ENCODE data around the gene NFIC. TPM values are rescaled to one million over a fixed set of nuclear protein-coding genes. Genes with fewer than 3 reads are reported as not detected.
A peak's percentile ranks its signal among the peaks of the same experiment; 100 is the strongest.
"Not testable (repeated sequence)": the region's sequence is repeated elsewhere in the genome, so short reads cannot be mapped to it uniquely, and the experiment has no call there.

Gene NFIC
- total RNA-seq, 2 donors from 2014 or later = 42.0 to 71.3 TPM

DNA sequence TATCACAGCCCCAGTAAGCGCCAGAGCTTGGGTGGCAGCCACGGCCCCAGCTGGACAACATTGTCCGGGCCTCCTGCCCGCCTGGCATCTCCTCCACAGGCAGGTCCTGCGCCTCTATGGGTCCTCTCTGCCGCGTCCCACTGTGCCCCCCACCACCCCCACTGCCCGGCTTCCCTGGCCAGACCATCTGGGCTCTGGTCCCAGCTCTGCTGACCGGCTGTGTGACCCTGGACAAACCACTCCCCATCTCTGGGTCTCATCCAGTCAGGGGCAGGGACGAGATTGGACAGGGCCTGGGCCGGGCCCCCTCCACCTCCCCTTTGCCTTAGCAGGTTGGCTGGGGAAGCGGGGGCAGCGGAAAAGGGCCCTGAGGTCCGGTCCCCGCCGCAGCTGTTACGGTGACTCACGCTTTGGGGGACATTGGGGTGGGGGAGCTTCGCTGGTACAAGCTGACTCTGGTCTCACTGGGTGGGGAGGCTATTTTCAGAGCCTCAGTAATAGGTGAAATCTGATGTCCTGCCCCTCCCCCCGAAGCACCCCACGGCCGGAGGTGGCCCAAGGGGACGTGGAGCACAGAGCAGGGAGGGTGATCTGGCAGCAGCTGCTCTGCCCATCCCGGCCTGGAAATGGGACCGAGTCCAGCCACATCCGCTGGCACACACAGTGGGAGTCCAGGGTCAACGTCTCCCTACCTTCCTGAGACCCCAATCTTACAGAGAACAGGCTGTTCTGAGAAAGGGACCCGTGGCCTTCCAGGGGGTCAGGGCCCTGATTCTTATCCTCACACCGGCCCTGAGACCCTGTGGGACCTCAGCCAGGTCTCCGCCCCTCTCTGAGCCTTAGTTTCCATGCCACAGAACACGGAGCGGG, 9.1 kb downstream of the NFIC start:
- Histone ChIP-seq H3K9me3 (no peaks in the 10 kb centered on the region), H3K27ac (peak overlapping the region; percentile 48), H3K9ac (ENCODE audit: low read depth in 2 of 2, low read length in 2 of 2) (peak overlapping the region; percentile 34 to 61), H3K4me1 (no peaks in the 10 kb centered on the region), H3K36me3 (no peaks in the 10 kb centered on the region), H3K27me3 (no peaks in the 10 kb centered on the region), H3K4me3 (no peak overlapping the region)
- TF ChIP-seq, protein P1, sequence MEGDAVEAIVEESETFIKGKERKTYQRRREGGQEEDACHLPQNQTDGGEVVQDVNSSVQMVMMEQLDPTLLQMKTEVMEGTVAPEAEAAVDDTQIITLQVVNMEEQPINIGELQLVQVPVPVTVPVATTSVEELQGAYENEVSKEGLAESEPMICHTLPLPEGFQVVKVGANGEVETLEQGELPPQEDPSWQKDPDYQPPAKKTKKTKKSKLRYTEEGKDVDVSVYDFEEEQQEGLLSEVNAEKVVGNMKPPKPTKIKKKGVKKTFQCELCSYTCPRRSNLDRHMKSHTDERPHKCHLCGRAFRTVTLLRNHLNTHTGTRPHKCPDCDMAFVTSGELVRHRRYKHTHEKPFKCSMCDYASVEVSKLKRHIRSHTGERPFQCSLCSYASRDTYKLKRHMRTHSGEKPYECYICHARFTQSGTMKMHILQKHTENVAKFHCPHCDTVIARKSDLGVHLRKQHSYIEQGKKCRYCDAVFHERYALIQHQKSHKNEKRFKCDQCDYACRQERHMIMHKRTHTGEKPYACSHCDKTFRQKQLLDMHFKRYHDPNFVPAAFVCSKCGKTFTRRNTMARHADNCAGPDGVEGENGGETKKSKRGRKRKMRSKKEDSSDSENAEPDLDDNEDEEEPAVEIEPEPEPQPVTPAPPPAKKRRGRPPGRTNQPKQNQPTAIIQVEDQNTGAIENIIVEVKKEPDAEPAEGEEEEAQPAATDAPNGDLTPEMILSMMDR (IDR thresholded peaks at IDR 0.05) = no peak
- intact Hi-C loops (cut with DNase I) = no loop called here
- peak; percentile 57 for DNase-seq

DNA sequence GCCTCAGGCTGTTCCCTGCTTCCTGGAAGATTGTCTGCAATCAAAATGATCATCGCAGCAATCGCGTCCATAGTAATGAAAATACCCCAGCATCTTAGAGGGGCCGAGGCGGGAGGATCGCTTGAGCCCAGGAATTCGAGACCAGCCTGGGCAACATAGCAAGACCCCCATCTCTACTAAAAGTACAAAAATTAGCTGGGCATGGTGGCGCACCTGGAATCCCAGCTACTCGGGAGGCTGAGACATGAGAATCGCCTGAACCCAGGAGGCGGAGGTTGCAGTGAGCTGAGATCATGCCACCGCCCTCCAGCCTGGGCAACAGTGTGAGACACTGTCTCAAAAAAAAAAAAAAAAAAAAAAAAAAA, 9.7 kb downstream of the NFIC start:
- H3K36me3 ChIP-seq; DNase-seq; intact Hi-C loops (cut with DNase I); H3K4me3 ChIP-seq; H3K4me1 ChIP-seq; H3K27me3 ChIP-seq; H3K9me3 ChIP-seq: not testable (repeated sequence)
- Histone ChIP-seq H3K27ac (peak overlapping the region; percentile 48), H3K9ac (ENCODE audit: low read depth in 2 of 2, low read length in 2 of 2) (peak overlapping the region in 1 of 2 donors; percentile 61)

DNA sequence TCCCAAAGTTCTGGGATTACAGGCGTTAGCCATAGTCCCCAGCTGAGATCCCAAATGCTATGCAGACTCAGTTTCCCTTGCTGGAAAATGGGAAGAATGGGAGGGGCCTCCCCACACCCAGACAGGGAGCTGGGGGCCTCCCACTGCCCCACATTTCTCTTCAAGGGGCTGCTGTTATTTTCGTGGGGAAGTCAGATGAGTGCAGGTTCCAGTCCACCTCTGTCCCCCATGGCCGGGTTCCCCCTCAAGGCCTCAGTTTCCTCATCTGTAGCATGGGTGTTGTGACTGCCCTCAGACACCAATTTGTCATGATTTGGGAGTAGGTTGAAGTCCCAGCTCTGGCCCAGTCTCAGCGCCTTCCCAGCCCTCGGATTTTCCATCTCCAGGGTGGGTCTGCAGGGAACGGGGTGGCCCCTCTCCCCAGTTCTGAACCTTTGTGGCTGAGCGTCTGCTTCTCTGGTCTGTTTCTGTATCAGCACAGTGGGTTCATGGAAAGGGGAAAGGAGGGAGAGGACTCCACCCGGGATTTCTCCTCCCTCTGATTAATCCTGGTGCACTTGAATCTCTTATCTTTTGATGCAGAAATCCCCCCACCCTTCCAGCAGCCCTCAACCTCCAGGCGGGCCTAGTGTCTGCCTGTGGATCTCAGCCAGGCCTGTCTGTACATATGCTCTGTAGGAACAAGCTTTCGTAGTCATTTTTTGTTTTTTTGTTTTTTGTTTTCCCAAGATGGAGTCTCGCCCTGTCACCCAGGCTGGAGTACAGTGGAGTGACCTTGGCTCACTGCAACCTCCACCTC, 12.2 kb downstream of the NFIC start:
- TF ChIP-seq, protein P1 (IDR thresholded peaks at IDR 0.05) = no peak
- no peaks in the 10 kb centered on the region for H3K27me3 ChIP-seq
- H3K9me3 ChIP-seq = no peaks in the 10 kb centered on the region
- H3K36me3 ChIP-seq = no peaks in the 10 kb centered on the region
- no peak overlapping the region for H3K4me3 ChIP-seq
- no peak for DNase-seq
- intact Hi-C loops (cut with DNase I) = no loop called here
- no peak overlapping the region for H3K9ac ChIP-seq (ENCODE audit: low read depth in 2 of 2, low read length in 2 of 2)
- no peaks in the 10 kb centered on the region for H3K4me1 ChIP-seq
- H3K27ac ChIP-seq = no peak overlapping the region

DNA sequence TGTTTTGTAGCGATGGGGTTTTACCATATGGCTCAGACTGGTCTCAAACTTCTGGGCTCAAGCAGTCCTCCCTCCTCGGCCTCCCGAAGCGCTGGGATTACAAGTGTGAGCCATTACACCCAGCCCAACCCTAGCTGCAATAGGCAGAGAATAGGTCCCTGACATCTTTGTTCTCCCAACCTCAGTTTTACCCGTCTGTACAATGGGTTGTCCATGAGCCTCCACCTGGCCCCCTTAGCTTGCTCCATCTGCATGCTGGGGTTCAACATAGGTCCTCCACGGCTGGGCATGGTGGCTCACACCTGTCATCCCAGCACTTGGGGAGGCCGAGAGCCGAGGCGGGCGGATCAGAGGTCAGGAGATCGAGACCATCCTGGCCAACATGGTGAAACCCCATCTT, 14.4 kb downstream of the NFIC start:
- no peak overlapping the region for H3K27ac ChIP-seq
- H3K36me3 ChIP-seq = no peaks in the 10 kb centered on the region
- TF ChIP-seq, protein P1 (IDR thresholded peaks at IDR 0.05) = no peak
- H3K4me3 ChIP-seq = no peak overlapping the region
- no peak for DNase-seq
- H3K9ac ChIP-seq (ENCODE audit: low read depth in 2 of 2, low read length in 2 of 2) = no peak overlapping the region
- no peaks in the 10 kb centered on the region for H3K27me3 ChIP-seq
- intact Hi-C loops (cut with DNase I) = no loop called here
- H3K9me3 ChIP-seq = no peaks in the 10 kb centered on the region
- H3K4me1 ChIP-seq = no peaks in the 10 kb centered on the region

DNA sequence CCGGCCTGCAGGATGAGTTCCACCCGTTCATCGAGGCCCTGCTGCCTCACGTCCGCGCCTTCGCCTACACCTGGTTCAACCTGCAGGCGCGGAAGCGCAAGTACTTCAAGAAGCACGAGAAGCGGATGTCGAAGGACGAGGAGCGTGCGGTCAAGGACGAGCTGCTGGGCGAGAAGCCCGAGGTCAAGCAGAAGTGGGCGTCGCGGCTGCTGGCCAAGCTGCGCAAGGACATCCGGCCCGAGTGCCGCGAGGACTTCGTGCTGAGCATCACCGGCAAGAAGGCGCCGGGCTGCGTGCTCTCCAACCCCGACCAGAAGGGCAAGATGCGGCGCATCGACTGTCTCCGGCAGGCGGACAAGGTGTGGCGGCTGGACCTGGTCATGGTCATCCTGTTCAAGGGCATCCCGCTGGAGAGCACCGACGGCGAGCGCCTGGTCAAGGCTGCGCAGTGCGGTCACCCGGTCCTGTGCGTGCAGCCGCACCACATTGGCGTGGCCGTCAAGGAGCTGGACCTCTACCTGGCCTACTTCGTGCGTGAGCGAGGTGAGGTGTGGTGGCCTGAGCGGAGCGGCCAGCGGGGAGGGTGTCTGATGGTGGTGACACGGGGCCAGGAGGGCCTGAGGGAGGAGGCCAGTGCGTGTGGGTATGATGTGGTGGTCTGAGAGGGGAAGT, 15.5 kb downstream of the NFIC start:
- Histone ChIP-seq H3K27ac (no peak overlapping the region), H3K9me3 (no peaks in the 10 kb centered on the region), H3K4me3 (no peak overlapping the region), H3K27me3 (no peaks in the 10 kb centered on the region), H3K36me3 (no peaks in the 10 kb centered on the region), H3K9ac (ENCODE audit: low read depth in 2 of 2, low read length in 2 of 2) (no peak overlapping the region), H3K4me1 (no peaks in the 10 kb centered on the region)
- DNase-seq = no peak
- TF ChIP-seq, protein P1 (IDR thresholded peaks at IDR 0.05) = no peak
- intact Hi-C loops (cut with DNase I) = no loop called here

Data from colonic mucosa (tissue), 4 donors.